Measurements from ENCODE around the gene ARID1B.

ARID1B gene

DNA sequence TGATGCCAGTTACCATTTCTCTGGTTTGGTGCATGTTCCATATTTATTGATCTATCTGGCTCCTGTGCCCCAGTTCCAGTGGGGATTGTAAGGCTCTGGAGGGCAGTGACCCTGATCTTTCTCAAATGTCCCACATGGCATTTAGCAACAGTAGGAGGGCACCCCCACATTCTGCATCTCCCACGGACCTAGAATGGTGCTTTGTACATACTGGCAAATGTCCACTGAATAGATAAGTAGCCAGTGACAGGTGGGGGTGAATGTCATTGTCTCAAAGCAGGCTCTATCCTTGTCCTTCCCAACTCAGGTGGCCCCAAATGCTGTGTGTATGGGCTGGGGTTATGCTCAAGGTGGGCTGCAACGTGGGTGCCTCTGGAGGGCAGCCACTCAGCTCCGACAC, 462.0 kb downstream of the ARID1B start:
- peak; percentile 47 for DNase-seq

DNA sequence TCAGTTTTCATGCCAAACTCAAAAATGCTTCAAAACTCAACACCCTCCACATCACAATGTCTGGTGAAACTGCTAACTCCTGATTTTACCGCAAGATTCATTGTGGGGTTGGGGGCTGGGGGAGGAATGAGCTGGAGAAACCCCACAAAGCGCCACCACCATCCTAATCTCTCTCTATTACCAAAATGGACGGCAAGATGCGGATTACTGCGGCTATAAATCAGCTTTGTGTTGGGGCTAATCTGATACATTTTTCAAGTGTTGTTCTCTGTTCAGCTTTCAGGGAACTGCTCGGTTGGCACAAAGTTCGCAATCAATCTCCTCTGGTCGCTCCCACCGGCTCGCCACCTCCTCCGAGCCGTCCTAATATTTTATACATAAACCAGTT, 462.5 kb downstream of the ARID1B start:
- peak; percentile 90 for DNase-seq

DNA sequence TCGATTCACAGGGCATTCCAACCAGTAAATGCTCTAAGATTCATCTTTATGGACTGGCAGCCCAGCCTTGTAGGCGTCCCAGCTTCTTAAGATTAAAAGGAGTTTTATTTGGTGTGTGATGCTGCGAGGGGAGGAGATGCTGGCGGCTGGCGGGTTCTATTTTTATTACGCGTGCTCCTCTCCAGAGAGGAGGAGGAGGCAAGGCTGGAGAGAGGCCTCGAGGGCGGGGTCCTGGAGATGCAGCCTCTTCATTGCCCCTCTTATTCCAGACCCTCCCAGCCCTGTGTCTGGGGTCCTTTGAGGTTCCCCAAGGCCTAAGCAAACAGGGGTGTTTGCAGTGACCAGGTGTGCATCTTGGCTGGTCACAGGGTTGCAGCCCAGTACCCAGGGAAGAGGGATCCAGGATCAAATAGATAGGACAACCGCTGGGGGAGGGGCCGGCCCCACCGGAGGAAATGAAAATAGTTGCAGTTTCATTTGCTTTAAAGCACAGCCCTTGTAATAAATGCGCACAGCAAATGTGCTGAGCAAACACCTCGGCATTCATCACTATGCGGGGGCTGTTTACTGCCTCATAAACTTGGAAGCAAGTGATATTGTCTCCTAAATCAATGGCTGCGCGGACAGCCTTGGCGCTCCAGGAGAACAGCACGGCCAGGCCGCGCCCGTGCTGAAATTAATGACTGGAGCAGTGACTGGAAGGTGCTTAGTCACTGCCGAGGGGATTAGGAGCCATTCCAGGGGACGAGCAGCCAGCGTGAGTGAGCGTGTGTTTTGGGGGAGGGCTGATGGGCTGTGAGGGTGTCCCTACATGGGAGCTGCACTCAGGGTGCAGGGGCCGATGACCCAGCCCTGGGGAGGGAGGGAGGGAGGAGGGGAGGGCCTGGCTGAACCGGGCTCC, 463.1 kb downstream of the ARID1B start:
- DNase-seq = peak; percentile 94

DNA sequence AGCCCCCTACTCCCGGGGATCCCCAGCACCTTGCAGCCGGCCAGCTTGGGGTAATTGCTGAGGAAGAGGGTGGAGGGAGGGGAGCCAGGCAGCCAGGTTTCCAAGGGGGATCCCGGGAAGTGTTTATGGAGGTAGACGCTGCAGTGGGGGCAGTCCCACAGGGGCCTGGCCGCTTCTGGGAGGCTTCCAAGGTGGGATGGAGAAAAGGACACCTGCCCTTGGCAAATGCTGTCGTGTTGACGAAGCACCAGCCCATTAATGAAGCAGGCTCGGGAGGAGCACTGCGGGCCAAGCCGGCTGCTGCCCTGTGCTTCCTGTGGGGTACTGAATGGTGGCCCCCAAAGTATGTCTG, 463.8 kb downstream of the ARID1B start:
- no peak for DNase-seq

DNA sequence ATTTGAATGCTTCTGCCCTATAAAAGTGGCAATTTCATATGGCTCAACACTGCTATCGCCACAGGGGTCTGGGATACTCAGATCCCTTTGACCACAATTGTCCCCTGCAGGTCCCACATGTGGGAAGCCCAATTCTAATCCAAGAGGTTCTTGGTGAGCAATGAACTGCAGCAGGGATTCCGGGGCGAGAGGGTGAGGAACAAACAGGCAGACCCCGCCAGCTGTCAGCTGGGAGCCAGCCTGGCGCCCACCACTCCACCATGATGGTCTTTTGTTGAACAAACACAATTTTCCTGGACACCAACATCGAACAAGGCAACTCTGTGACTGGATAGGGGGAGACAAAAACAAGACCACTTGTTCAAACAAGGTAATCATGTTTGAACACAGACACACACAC, 465.6 kb downstream of the ARID1B start:
- DNase-seq = no peak

DNA sequence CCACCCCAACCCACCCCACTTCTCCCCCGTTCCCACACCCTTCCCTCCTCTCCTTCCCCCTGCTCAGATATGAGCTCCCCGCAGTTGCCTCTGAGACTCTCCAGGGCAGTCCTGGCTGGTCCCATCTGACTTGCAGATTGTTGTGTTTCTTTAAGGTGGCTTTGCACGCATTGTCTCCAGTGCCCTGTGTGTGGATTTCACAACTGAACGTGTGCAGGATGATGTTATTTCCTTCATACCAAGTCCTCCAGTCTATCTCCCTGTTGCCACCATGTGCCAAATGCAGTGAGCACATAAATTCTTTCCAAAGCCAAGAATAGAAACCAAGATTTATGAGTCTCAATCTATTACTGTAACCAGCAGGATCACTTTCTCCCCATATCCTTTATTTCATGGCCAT, 467.0 kb downstream of the ARID1B start:
- no peak for DNase-seq

DNA sequence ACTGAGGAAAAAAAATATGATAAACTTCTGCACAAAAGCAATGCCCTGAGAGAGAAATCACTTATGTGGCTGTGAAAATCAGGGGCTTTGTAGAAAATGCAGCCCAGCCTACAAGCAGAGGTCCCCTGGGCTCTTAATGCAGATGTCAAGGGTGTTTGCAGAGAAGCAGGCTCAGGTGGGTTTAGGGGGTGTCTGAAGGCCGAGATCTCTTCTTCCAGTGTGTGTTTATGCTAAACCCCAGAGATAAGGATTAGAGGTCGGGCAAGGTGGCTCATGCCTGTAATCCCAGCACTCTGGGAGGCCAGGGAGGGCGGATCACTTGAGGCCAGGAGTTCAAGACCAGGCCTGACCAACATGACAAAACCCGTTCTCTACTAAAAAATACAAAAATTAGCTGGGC, 467.6 kb downstream of the ARID1B start:
- DNase-seq = peak; percentile 75

DNA sequence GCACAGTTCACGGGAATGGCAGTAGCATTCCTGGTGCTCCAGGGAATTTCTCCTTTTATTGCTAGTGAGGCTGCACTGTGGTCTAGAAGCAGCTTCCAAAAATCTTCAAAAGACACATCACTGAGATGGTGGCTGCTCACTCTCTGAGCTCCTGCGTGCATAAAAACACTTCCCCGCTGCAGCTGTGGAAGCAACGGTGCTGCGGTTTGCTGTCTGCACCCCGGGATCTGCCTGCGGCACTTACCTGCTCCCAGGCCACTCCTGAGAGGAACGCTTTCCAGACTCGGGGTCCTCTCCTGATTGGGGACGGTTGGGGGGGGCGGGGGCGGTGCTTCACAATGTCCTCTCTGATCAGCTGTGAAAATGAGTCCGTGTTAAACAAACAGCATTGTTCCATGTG, 468.3 kb downstream of the ARID1B start:
- no peak for DNase-seq

DNA sequence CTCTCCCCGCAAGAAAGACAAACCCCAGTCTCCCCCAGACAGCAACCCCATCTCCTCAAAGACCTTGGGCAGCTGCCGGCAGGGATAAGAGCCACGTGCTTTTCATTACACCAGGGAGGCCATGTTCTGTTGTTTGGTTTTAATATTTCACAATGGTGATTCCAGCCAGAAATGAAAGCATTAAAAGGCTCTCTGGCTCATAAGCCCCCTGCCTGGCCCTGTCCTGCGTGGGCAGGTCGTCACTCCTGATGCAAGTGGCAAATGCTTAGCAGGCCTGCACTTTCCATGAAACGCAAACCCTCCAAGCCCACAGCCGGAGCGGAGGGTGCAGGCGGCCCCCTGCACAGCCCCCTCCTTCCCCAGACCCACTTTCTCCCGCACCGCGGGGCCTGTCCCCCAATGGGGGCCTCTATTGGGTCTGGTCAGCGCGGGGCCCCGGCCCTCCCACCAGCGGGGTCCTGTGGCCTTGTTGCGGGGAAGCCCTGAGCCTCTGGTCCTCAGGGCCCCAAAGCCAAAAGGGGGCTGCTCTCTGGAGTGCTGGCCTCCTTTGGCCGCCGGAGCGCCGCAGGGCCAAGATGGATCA, 469.0 kb downstream of the ARID1B start:
- DNase-seq = no peak

DNA sequence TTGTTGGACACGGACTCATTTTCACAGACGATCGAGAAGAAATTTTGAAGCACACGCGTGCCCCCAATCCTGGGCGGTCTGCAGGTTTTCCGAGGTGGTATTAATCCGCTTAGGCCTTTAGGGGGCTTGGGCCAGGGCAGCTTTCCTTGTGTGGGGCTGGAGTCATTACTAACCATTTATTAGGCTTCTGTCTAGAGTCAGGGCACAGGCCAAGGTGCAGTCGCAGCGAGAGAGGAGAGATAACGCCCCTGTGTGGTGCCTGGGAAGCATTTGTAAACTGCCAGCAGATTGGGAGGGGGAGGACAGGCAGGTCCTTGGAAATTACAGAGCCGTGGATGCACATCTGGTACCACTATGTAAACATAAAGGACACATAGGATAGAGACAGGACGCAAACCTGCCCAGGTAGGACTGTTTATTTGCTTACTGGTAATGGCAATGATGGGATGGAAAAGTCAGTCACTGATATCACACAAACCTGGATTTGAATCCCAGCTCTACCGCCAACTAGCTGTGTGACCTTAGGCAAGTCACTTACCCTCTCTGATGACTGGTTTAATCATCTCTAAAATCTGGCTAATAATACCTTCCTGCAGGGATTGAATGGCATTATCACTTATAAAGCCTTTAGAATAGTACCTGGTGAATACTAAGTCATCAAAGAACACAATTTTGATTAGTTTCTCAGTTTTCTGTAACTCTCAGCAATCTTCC, 469.8 kb downstream of the ARID1B start:
- DNase-seq = peak; percentile 36

DNA sequence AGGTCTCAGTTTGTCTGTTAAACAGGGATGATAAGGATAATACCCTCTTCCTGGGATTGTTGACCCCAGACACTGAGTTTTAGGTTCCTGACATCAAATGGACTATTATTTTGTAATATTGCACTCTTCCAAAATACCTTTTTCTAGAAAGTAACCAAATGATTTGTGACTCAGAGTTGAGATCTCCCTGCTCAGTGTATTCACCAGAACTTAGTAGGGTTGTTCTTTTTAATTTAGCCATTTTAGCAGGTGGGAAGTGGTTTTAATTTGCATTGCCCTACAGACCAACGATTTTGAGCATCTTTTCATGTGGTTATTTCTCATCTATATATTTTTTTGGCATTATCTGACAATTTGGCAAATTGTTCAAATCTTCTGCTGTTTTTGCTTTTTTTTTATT, 471.1 kb downstream of the ARID1B start:
- no peak for DNase-seq

DNA sequence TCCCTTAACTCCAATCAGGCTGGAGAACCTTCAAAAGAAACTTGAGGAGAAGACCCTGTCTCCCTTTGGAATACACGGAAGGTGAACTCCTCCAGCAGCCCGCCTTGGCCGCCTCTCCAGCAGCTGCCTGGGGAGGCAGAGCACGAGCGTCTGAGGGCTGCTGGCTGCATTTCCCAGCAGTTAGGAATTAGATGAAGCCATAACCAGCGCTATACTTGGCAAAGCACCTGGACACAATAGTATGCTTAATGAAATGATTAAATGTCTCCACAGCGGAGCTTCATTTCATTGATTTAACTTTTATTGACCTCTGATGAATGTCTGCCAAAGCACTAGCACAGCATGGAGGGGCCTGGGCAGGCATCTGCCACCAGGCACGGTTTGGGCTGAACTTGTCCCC, 472.6 kb downstream of the ARID1B start:
- no peak for DNase-seq

DNA sequence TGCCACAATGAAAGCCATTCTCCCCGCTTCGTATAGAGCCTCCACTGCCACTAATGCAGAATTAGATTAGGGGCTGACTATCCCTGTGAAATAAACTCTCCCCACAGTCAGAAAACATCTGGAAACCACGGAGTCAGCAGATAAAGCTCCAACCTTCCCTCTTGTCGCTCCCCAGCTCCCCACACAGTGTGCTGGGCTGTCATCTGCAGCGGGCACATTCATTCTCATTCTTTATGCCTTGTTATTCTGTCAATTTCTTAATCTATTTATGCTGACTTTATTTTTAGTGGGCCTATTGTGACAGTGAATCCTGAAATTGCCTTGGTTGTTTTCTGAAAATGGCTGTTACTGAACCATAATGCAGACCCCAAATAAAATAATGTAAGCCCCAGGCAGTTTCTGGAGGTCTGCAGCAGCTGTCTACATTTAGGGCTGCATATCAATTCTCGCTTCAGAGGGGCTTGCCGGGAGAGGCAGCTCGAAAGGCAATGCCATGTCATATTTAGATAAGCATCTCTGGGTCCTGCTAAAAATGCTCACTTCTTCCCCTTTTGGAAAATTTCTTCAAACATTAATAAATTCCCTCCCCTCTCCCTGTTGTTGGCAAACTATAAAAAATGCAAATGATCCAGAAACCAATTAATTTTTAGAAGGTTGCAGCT, 474.5 kb downstream of the ARID1B start:
- no peak for DNase-seq

DNA sequence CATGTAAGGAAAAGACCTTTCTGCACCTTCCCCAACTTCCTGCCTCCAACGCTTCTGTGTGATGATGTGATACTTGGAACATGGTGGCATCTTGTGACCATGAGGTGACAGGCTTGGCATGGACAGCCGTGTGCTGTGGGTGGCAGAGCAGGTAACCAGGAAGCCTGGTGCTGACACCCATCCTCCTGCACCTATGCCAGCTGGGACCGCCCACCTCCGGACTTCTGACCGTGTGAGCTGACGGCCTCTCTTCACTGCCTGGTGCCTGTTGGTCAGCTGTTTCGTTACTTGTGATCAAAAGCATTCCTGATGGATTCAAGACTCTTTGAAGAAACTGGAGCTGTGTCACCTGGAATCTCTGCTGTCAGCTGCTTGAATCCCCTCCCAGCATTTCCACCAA, 475.8 kb downstream of the ARID1B start:
- DNase-seq = no peak

DNA sequence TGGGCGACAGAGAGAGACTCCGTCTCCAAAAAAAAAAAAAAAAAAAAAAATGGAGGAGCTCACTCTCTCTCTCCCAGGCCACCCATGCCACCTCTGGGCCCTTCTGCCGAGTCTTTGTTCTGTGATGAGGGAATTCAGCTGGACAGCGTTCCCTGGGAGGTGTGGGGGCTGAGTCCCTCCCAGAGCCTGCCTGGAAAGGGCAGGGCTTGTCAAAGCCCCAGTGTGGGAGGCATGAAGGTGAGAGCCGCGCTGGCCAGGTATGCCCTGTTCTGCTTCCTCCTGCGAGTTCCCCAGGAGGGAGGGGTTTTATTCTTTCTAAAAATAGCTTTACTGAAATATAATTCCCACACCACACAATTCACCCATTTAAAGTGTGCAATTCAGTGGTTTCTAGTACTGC, 476.5 kb downstream of the ARID1B start:
- no peak for DNase-seq

DNA sequence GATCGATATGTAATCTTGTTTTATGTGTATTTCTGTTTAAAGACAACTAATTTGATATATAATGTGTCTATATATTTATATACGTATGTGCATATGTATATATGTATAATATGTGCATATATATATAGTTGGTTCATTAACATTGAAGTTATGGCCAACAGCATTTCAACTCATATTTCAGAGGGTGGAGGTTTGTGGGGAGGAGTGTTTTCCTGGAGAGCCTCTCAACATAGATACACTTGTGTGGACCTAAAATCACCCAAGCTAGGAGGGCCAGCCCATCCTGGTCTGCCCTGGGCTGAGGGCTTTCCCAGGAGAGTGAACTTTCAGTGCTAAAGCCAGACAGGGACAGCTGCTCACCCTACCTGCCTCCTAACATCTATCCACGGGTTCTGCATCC, 477.4 kb downstream of the ARID1B start:
- DNase-seq = no peak

DNA sequence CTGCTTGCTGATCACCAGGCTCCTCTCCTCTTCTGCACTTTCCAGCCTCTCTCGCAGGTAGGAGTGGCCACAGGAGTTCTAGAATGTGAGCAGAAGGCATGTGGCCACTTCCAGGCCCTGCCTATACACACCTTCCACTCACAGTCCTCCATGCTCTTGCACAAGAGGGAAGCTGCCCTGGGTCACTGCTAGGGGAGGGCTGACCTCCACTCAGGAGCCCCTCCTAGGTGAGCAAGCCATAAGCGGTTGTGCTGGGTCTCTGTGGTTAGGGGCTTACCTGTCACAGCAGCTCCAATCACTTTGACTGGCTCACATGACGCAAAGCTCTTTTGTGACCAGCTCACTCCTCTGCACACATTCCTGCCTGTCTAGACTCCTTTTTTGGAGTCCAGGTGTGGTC, 477.9 kb downstream of the ARID1B start:
- no peak for DNase-seq

DNA sequence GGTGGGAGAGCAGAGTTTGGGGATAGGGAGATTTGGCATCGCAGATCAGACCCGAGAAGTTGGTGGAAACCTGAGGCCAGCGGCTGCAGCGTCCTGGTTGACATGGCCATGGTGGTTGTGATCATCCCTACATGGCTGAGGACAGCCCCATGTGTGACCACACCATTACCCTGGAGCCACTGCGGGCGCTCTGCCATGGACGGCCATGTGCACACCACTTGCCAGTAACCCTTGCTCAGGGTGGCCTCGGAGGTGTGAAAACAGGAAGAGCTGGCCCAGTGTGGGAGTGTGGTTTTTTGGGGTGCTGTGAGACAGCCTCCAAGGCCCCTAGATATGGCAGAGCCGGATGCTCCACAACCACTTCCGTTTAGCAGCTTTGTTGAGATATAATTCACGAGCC, 481.7 kb downstream of the ARID1B start:
- DNase-seq = no peak

DNA sequence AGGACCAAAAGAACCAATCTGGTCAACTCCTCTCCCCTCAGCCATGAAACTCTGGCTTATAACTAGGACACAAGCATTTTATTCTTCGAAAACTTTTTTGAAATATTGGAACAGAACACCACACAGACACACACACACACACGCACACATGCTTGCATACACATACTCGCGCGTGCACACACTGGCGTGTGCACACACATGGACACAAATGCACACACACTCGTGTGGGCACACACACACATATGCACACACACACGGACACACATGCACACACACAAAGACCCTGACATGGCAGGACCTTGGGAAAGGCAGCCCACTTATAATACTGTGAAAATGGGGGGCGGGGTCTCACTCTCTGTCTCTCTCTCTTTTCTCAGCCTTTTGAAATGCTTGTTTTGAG, 482.3 kb downstream of the ARID1B start:
- DNase-seq = no peak
